ENCODE data around the gene CLSTN2.

The CLSTN2 gene

DNA sequence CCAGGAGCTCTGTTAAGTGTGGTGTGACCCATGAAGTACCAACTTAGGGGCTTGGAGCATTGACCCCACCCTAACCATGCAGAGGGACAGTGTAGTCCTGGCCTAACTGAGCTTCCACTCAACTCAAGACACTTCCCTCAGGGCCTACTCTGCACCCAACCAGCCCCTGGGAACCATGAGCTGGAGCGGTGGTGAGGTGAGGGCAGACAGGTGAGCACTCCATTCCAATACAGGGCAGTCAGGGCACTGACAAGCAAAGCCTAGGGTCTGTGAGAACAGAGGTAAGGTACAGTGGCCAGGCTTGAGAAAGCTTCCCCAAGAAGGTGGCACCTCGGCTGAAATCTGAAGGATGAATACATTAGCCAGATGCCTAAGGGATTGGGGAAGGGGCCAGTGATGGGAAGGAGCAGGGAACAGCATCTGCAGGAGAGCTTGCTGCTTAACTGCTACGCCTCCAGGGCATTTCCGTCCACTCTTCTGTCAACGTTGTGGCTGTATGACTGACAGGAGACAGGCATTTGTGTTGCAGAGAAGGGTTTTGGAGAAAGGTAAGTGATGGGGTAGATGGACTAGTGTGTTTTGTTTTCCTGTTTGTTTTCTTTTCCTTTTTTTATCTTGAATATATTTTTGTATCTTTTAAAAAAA, 499.4 kb downstream of the CLSTN2 start:
- no peak for DNase-seq

DNA sequence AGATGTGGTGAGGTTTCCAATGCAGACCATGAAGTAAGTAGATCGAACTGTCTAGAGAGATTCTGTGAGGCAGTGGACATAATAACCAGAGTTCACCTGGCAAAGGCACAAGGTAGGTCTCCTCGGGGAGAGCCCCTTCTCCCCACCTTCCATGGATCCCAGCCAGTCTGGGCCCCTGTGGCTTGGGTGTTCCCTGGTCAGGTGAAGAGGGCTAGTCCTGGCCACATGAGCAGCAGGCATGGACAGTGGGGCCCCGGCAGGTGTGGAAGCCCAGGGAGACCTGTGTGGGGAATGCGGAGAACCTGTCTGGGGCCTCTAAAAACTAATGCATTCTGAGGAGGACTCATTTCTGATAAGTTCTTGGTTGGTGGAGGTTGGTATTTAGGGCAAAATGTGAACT, 501.4 kb downstream of the CLSTN2 start:
- no peak for DNase-seq

DNA sequence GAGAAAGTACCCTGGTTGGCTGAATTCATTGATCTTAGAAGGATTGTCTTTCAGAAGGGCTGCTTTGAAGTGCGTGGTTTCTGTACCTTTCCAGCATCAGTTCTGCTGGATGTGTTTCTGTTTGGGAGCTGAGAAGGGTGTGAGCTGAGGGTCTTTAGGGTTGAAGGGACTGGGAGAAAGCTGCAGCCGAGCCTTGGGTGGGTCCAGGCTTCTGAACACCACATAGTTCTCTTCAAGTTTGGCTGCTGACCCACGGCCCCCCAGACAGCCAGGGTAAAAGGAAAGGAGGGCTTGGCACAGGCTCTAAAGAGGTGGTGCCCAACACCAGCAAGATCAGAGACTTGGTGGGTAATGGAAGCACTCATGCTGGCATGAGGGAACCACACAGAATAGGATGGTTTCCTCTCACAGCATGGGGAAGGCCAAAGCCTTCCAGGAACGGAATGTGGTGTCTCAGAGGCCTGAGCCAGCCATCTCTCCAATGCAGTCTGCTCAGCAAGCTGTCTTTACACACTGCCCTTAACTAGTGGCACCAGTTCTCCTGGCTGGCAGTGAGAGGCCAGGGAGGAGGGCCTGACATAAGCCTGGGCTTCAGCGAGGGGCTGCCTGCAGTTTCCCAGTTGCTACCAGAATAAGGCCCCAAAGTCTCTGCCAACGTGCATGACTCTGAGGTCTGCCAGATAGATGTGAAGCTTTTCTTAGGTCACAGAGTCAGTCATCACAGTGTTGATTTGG, 503.9 kb downstream of the CLSTN2 start:
- DNase-seq: no peak

GRCh38 chr3:140439527-140439926, 504.5 kb downstream of the CLSTN2 start:
- no peak for DNase-seq

DNA sequence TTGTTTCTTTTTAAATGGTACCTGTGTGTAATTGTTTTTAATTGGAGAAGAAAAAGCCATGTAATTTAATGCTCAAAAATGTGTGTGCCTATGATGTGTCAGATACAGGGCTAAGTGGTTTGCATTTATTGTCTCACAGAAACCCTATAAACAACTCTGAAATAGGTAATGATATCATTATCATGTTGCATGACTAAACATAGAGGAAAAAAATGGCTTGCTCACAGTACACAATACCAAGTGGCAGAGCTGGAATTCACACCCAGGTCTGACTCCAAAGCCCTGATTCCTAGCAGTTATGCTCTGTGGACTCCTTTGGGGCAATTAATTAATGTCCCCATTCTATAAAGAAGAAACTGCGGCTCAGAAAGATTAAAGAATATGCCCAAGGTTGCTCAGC, 505.5 kb downstream of the CLSTN2 start:
- no peak for DNase-seq

GRCh38 chr3:140441006-140441405, 506.0 kb downstream of the CLSTN2 start:
- no peak for DNase-seq

- DNase-seq: no peak
Observed at GRCh38 chr3:140442621-140443020, 507.6 kb downstream of the CLSTN2 start.

- DNase-seq: no peak
Observed at GRCh38 chr3:140443073-140443472, 508.1 kb downstream of the CLSTN2 start.

GRCh38 chr3:140443806-140444205, 508.8 kb downstream of the CLSTN2 start:
- no peak for DNase-seq

GRCh38 chr3:140446734-140447133, 511.7 kb downstream of the CLSTN2 start:
- DNase-seq: no peak

DNA sequence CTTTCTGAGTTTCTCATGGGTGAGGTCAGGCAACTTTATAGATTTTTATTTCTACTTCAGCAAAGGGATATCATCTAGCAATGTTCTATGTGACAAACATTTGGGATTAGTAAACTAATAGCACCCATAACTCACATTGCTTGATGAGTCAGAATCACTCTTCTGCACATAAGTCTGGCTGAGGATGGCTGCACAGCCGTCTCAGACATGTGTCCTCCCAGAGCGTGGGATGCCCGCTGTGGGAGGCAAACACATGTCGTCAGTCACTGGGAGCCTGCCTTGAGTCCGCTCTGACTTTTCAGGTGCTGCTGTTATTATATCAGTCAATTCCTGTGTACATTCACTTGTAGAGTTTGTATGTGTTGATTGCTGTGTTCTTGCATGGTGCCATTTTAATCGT, 512.2 kb downstream of the CLSTN2 start:
- no peak for DNase-seq

DNA sequence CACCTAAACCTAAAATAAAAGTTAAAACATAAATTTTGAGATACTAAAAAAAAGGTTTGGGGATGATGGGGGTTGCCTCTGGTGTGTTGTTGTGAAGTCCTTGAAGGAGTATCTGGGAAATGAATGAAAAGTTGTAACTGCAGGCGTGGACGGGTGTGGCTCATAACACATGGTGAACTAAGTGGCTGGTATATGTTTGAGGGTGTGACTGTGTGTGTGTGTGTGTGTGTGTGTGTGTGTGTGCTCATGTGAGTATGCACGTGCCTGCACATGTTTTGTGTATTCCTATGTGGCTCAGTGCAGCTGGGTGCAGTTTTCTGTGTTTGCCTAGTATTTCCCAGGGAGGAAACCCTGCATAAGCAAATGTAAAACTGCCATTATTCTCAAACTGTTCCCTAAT, 513.0 kb downstream of the CLSTN2 start:
- no peak for DNase-seq

DNA sequence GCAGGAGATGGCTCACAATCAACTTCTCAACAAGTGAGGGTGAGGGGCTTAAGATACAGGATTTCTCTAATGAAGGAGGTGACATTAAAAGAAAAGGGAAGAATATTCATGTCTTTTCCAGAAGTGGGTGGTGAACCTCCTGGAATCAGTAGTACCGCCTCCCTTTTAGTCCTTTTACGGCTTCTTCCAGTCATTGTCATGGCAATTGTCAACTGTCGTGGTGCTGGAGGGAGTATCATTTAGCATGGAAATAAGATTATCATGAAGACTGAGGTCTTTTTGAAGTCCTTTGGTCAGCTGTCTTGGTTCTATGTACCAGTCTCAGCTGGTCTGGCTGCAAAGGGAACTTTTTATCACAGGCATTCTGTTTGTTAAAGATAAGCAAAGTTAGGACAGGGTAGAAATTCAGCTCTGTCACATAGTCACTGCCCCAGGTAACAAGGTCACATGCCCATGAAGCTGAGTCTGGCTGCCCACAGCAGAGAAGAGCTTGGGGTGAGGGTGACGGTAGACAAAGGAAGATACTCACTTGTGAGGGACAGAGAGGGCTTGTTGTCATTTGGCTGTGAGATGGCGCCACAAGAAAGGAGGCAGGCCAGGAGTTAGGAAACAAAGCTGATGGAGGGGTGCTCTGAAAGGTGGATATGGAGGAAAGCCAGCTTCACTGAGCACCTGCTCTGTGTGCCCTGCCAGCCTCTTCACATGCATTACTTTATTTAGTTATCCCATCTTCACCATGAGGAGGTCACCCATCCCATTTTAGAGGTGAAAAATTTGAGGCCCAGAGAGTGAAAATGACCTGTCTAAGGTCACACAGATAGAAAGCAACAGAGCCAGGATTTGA, 514.6 kb downstream of the CLSTN2 start:
- DNase-seq: no peak

DNA sequence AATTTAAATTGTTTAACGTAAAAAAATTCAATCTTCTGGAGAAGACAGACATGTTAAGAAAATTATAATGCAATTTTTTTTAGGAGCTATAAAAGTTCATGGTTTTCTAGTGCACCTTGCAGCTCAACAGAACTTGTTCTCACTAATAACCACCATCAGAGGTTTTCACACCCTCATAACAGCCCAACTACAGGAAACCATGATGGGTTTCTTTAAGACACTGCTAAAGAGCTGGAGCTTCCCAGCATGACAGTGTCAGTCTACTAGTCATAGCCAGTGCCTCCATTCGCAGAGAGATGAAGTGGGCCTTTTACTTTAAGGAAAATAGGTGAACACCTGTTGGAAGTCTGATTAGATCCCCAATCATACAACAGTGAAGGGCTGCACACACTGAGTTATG, 518.8 kb downstream of the CLSTN2 start:
- DNase-seq: no peak

- no peak for DNase-seq
Observed at GRCh38 chr3:140455521-140456214, 520.7 kb downstream of the CLSTN2 start.

DNA sequence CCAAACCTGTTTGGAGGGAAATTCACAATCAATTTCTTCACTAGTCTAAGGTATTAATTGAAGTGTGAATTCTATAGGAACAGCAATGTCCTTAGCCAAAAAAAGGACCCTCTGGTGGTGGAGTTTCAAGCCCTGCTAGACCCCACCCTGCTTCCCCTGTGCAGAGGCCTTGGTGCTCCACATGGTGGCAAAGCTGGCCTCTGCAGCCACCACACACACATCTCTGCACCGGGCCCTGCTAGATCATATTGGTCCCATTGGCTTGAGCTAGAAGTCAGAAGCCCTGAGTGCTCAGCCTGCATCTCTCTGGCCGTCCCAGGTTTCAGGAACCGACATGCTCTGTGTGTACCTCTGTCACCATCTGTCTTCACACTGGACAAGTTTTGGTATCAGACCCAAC, 522.0 kb downstream of the CLSTN2 start:
- no peak for DNase-seq

DNA sequence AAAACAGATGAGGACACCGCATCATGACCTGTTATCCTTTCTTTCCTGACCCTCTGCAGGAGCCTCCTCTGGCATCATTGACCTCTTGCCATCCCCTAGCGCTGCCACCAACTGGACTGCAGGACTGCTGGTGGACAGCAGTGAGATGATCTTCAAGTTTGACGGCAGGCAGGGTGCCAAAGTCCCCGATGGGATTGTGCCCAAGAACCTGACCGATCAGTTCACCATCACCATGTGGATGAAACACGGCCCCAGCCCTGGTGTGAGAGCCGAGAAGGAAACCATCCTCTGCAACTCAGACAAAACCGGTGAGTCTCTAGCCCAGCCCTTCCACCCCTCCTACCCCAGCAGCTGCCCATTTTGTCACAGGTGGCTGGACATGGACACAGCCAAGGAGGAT, 524.5 kb downstream of the CLSTN2 start:
- DNase-seq: no peak

DNA sequence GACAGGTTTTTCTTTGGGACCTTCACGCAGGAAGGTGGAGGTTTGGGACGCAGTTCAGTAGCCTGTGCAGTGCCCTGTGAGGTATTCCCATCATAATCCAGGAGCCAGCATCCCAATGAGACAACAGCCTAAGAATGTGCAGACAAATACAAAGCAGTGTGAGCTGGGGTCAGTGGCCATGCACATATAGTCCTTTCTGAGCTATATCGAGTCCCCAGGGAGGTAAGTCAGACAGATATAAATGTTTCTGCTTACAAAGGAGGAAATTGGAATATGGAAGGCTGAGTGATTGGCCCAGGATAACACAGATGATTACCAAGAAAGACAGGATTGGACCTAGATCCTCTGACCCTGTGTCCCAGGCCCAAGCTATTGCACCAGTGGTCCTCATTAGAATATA, 526.3 kb downstream of the CLSTN2 start:
- no peak for DNase-seq

GRCh38 chr3:140463355-140463754, 528.4 kb downstream of the CLSTN2 start:
- DNase-seq: no peak

- DNase-seq: no peak
Observed at GRCh38 chr3:140465988-140466387, 531.0 kb downstream of the CLSTN2 start.

DNA sequence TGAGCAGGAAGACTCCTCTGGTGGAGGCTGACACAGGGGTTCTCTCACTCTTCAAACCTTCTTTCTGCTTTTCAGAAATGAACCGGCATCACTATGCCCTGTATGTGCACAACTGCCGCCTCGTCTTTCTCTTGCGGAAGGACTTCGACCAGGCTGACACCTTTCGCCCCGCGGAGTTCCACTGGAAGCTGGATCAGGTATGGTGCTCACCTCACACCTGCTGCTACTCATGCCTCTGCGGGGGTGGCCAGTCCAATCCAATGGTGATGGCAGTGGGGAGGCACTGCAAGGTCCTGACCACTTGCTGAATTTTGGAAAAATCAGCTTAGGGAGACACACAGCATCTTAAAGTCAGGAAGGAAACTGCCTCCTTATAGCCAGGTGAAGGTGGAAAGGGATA, 531.5 kb downstream of the CLSTN2 start:
- DNase-seq: no peak

GRCh38 chr3:140467104-140467577, 532.2 kb downstream of the CLSTN2 start:
- DNase-seq: no peak

DNA sequence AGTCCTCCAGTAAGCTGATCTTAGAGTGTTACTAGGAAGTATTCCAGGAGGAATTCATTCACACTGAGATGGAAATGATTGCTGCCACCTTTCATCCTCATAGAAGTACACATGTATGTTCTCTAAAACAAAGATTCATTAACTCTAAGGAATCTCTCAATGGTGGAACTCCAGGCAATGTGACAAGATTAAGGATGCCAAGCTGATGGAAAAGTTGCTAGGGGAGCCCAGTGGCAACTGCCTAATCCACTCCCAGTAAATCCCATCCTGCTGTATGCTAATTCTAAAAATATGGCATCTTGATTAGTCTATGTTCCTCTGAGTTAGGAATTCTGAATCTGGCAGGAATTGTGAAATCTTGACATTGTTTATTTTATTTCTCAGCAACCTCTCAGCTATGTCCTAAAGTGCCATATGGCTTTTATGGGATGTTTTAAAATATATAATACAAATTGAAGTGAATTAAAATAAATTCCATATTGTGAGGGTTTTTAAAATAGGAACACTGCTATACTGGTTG, 532.9 kb downstream of the CLSTN2 start:
- no peak for DNase-seq
